MM.1S (cell line): ENCODE results near the gene LIPA.
"Not testable (repeated sequence)": the region's sequence is repeated elsewhere in the genome, so short reads cannot be mapped to it uniquely, and the experiment has no call there.

Source experiments
- DNase-seq: peaks from one replicate; pipeline ENCODE4 v3.0.0-alpha.2; 2015
- H2AFZ ChIP-seq: fragments of 300-600 bp; sonication (generic); 2 replicates; pipeline ENCODE4 v1.6.0; 2016; ENCODE audit warnings: antibody characterized with exemption, low read length
- H3F3A ChIP-seq: fragments of 300-600 bp; sonication (generic); 2 replicates; pipeline ENCODE4 v1.6.1; 2016; ENCODE audit warnings: mild to moderate bottlenecking, antibody characterized with exemption, low read length, moderate library complexity, mixed read lengths; ENCODE audit not compliant: insufficient read depth
- H3K27ac ChIP-seq: fragments of 300-600 bp; sonication (generic); 2 replicates; pipeline ENCODE4 v1.5.1; 2016; ENCODE audit warnings: mild to moderate bottlenecking, low read length
- H3K27me3 ChIP-seq: fragments of 300-600 bp; sonication (generic); replicated peaks from 2 replicates; pipeline ENCODE4 v1.6.0; 2016; ENCODE audit warnings: low read length; ENCODE audit not compliant: insufficient read depth
- H3K36me3 ChIP-seq: fragments of 300-600 bp; sonication (generic); replicated peaks from 2 replicates; pipeline ENCODE4 v1.6.1; 2016; ENCODE audit warnings: mild to moderate bottlenecking, low read length, mixed read lengths; ENCODE audit not compliant: insufficient read depth
- H3K4me1 ChIP-seq: fragments of 300-600 bp; sonication (generic); 2 replicates; pipeline ENCODE4 v1.6.1; 2016; ENCODE audit warnings: low read length, mixed read lengths
- H3K4me2 ChIP-seq: fragments of 300-600 bp; sonication (generic); 2 replicates; pipeline ENCODE4 v1.6.0; 2016; ENCODE audit warnings: low read depth, low read length
- H3K4me3 ChIP-seq: fragments of 300-600 bp; sonication (generic); 2 replicates; pipeline ENCODE4 v1.5.1; 2016; ENCODE audit warnings: low read length, mixed read lengths
- H3K79me2 ChIP-seq: fragments of 300-600 bp; sonication (generic); 2 replicates; pipeline ENCODE4 v1.6.1; 2016; ENCODE audit warnings: mixed run types, low read length, mixed read lengths
- H3K9ac ChIP-seq: fragments of 300-600 bp; sonication (generic); 2 replicates; pipeline ENCODE4 v1.6.1; 2016; ENCODE audit warnings: low read length, mixed read lengths
- H3K9me2 ChIP-seq: fragments of 300-600 bp; sonication (generic); replicated peaks from 2 replicates; pipeline ENCODE4 v1.6.1; 2016; ENCODE audit warnings: mild to moderate bottlenecking, low read length, mixed read lengths; ENCODE audit not compliant: insufficient read depth
- H3K9me3 ChIP-seq: fragments of 300-600 bp; sonication (generic); replicated peaks from 2 replicates; pipeline ENCODE4 v1.6.1; 2016; ENCODE audit warnings: mild to moderate bottlenecking, low read length, mixed read lengths; ENCODE audit not compliant: insufficient read depth
- H4K20me1 ChIP-seq: fragments of 300-600 bp; sonication (generic); 2 replicates; pipeline ENCODE4 v1.6.1; 2016; ENCODE audit warnings: mild to moderate bottlenecking, low read length, moderate library complexity, mixed read lengths; ENCODE audit not compliant: insufficient read depth
- EZH2 ChIP-seq: fragments of 300-600 bp; sonication (generic); optimal IDR thresholded peaks from 2 replicates; pipeline ENCODE3; 2017; ENCODE audit warnings: low read depth, mild to moderate bottlenecking, antibody characterized with exemption, low read length, mixed read lengths
- EZH2phosphoT487 ChIP-seq: fragments of 300-600 bp; sonication (generic); IDR thresholded peaks from 2 replicates; pipeline ENCODE4 v1.6.1; 2018; ENCODE audit warnings: antibody characterized with exemption, low read length
- TF ChIP-seq, protein P1 (sequence below): fragments of 300-600 bp; sonication (generic); IDR thresholded peaks from 2 replicates; pipeline ENCODE4 v1.5.1; 2016; ENCODE audit warnings: antibody characterized with exemption, low read length, mixed read lengths

Gene LIPA

DNA sequence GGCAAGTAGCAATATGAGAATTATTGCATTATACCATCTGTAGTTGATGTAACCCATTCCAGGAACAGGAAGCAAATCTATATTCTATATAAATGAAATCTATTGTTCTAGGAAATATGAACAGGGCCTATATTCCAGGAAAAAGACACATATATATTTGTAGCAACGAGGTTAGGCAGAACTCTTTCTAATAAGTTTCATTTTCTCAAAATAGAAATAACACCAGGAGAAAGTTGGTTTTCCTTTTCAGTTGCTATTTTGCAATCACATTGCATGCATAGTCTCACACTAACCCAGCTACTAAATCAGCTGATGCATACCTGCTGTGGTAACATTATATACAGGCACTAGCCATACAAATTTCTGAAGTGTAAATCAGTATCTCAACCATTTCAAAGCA lies 44.0 kb upstream of the LIPA start:
- Histone ChIP-seq H3K79me2 (no peaks in the 10 kb centered on the region), H2AFZ (no peak overlapping the region), H3K9me2 (no peaks in the 10 kb centered on the region), H3K27me3 (peaks cover 29% of the 10 kb centered on the region), H3K36me3 (no peaks in the 10 kb centered on the region), H3F3A (peaks cover 7% of the 10 kb centered on the region; the same call in 1 of the 2 replicates), H3K9ac (no peak overlapping the region), H3K27ac (no peak overlapping the region), H4K20me1 (no peaks in the 10 kb centered on the region), H3K4me1 (no peaks in the 10 kb centered on the region), H3K4me3 (no peak overlapping the region), H3K4me2 (no peak overlapping the region), H3K9me3 (no peaks in the 10 kb centered on the region)
- peak; percentile 50 for DNase-seq
- TF ChIP-seq EZH2phosphoT487 (no peak), EZH2 (no peak)
- TF ChIP-seq, protein P1, sequence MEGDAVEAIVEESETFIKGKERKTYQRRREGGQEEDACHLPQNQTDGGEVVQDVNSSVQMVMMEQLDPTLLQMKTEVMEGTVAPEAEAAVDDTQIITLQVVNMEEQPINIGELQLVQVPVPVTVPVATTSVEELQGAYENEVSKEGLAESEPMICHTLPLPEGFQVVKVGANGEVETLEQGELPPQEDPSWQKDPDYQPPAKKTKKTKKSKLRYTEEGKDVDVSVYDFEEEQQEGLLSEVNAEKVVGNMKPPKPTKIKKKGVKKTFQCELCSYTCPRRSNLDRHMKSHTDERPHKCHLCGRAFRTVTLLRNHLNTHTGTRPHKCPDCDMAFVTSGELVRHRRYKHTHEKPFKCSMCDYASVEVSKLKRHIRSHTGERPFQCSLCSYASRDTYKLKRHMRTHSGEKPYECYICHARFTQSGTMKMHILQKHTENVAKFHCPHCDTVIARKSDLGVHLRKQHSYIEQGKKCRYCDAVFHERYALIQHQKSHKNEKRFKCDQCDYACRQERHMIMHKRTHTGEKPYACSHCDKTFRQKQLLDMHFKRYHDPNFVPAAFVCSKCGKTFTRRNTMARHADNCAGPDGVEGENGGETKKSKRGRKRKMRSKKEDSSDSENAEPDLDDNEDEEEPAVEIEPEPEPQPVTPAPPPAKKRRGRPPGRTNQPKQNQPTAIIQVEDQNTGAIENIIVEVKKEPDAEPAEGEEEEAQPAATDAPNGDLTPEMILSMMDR, result no peak

DNA sequence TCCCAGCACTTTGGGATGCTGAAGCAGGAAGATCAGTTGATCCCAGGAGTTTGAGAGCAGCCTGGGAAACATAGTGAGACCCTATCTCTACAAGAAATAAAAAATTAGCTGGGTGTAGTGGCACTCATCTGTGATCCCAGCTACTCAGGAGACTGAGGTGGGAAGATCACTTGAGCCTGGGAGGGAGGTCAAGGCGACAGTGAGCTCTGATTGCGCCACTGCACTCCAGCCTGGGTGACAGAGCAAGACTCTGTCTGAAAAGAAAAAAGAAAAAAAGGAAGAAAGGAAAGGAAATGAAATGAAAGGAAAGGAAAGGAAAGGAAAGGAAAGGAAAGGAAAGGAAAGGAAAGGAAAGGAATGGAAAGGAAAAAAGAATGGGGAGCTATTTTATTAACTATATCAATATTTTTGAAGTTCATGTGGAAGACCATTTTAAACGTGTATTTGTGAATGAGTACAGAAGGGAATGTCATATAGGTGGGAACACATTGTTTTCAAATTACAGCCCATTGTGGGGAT lies 43.2 kb upstream of the LIPA start:
- H3K4me2 ChIP-seq, result no peak overlapping the region
- H3K79me2 ChIP-seq, result no peaks in the 10 kb centered on the region
- H3K9ac ChIP-seq, result no peak overlapping the region
- no peak overlapping the region for H2AFZ ChIP-seq
- H3K27me3 ChIP-seq, result peaks cover 25% of the 10 kb centered on the region
- H3K4me3 ChIP-seq, result no peak overlapping the region
- H3K36me3 ChIP-seq, result no peaks in the 10 kb centered on the region
- no peak overlapping the region for H3K27ac ChIP-seq
- DNase-seq, result no peak
- H3F3A ChIP-seq, result peaks cover 7% of the 10 kb centered on the region; the same call in 1 of the 2 replicates
- no peaks in the 10 kb centered on the region for H4K20me1 ChIP-seq
- TF ChIP-seq, protein P1, result no peak
- TF ChIP-seq EZH2, result no peak
- TF ChIP-seq EZH2phosphoT487, result no peak
- H3K4me1 ChIP-seq, result no peaks in the 10 kb centered on the region
- H3K9me2 ChIP-seq, result no peaks in the 10 kb centered on the region
- H3K9me3 ChIP-seq, result no peaks in the 10 kb centered on the region

DNA sequence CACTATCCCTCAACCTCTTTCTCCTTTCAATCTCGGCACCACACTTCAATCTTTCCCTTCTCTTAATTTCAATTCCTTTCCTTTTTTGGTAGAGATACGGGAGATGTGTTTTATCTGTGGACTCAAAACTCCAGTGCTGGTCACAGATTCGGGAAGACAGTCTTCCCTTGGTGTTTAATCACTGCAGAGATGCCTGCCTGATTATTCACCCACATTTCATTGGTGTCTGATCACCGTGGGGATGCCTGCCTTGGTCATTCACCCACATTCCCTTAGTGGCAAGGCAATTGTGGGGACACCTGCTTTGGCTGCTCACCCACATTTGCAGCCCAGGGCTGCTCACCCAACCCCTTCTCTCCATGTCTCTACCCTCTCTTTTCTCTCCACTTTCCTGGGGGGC lies 33.7 kb upstream of the LIPA start:
- not testable (repeated sequence) for H3K4me2 ChIP-seq, H3K9me2 ChIP-seq, H4K20me1 ChIP-seq, H3K27ac ChIP-seq, H3K79me2 ChIP-seq, H2AFZ ChIP-seq, H3K4me3 ChIP-seq, H3K9ac ChIP-seq, H3K9me3 ChIP-seq, H3K4me1 ChIP-seq, H3K27me3 ChIP-seq, DNase-seq, H3K36me3 ChIP-seq, H3F3A ChIP-seq

DNA sequence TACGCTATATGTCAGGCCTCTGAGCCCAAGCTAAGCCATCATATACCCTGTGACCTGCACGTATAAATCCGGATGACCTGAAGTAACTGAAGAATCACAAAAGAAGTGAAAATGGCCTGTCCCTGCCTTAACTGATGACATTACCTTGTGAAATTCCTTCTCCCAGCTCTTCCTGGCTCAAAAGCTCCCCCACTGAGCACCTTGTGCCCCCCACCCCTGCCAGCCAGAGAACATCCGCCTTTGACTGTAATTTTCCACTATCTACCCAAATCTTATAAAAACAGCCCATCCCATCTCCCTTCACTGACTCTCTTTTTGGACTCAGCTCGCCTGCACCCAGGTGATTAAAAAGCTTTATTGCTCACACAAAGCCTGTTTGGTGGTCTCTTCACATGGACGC lies 33.1 kb upstream of the LIPA start:
- H3K36me3 ChIP-seq, H3F3A ChIP-seq, DNase-seq, H3K9me2 ChIP-seq, H3K27ac ChIP-seq, H3K4me2 ChIP-seq, H3K4me3 ChIP-seq, H3K27me3 ChIP-seq, H3K79me2 ChIP-seq, H2AFZ ChIP-seq, H3K4me1 ChIP-seq, H3K9ac ChIP-seq, H4K20me1 ChIP-seq, H3K9me3 ChIP-seq: not testable (repeated sequence)
